NB4 (cell line): ENCODE results near the gene DNAJC15.

ENCODE experiments used
- CTCF ChIP-seq: IDR thresholded peaks from one replicate; pipeline ENCODE4 v1.5.1; 2012; ENCODE audit warnings: low read depth, low read length
- MAX ChIP-seq: IDR thresholded peaks from 2 replicates; pipeline ENCODE4 v1.6.1; 2011; ENCODE audit warnings: low read depth, low read length
- MYC ChIP-seq: IDR thresholded peaks from 2 replicates; pipeline ENCODE4 v1.6.1; 2011; ENCODE audit warnings: low read depth, low read length
- POLR2A ChIP-seq: IDR thresholded peaks from 2 replicates; pipeline ENCODE4 v1.6.1; 2011; ENCODE audit warnings: mild to moderate bottlenecking; ENCODE audit not compliant: insufficient read length; ENCODE audit errors: extremely low read depth

GRCh38 chr13:43156916-43157315 is 133.5 kb downstream of the DNAJC15 start:
- no peak for TF ChIP-seq POLR2A
- TF ChIP-seq CTCF: no peak
- no peak for TF ChIP-seq MAX
- TF ChIP-seq MYC: no peak
